HG03439 (cell line): ENCODE measurements around the gene SLC38A2.

Source experiments
- ATAC-seq: cut with Tn5 transposase; IDR thresholded peaks from one replicate; pipeline ENCODE4 v1.9.1; 2021; ENCODE audit warnings: mild to moderate bottlenecking, moderate library complexity; ENCODE audit not compliant: unreplicated experiment

The SLC38A2 gene

GRCh38 chr12:46362895-46363581, 9.5 kb downstream of the SLC38A2 start:
- ATAC-seq = no peak

- no peak for ATAC-seq
Observed at GRCh38 chr12:46361667-46362034, 10.9 kb downstream of the SLC38A2 start.

DNA sequence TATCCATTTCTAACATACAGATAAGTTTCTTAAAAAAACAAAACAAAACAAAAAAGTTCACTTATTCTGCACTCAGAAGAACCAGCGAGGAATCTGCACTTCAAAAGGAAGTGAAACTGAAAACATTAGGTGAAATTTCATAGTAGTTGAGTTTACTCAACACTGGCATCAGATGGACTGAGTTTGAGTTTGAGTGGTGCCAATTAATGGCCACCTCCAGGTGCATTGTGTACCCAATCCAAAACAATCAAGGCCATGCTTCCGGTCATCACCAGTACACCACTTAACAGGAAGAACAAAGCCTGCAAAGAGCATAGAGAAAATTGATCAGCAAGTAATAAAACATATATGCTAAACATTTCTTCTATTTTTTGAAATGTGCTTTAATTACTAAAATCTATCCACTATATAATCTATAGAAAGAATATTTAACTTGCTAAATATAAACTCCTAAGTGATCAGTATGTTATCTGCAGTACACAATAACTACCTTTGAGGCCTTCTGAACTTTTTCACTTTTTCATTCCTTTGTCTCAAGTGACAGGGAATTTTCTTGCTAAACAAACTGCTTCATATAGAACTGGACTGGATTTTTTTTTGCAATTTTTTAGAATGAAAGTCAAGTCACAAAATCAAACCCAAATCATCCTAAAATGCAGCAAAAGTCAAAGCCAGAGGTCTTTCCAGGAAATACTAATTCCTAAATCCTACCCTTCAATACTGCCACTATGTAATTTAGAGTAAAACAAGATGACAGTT, 11.5 kb downstream of the SLC38A2 start:
- peak; percentile 51 for ATAC-seq

DNA sequence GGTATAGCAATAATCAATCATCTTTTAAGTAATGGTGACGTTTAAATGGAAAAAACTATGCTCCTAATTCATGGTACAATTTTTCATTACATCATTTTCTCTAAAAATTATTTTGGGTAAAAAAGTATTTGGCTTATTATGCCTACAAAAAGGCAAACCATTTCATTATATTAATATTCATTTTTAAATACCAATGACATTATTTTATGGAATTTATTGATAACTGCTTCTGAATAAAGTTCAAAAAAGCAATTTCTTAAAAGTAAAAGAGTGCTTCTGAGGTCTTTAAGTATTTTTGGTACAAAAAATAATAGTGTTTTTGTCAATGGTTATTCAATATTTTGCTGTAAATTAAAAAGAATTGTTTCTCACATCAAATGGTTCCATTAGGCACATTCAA, 12.2 kb downstream of the SLC38A2 start:
- ATAC-seq = no peak

GRCh38 chr12:46359667-46360280, 12.8 kb downstream of the SLC38A2 start:
- ATAC-seq = no peak

DNA sequence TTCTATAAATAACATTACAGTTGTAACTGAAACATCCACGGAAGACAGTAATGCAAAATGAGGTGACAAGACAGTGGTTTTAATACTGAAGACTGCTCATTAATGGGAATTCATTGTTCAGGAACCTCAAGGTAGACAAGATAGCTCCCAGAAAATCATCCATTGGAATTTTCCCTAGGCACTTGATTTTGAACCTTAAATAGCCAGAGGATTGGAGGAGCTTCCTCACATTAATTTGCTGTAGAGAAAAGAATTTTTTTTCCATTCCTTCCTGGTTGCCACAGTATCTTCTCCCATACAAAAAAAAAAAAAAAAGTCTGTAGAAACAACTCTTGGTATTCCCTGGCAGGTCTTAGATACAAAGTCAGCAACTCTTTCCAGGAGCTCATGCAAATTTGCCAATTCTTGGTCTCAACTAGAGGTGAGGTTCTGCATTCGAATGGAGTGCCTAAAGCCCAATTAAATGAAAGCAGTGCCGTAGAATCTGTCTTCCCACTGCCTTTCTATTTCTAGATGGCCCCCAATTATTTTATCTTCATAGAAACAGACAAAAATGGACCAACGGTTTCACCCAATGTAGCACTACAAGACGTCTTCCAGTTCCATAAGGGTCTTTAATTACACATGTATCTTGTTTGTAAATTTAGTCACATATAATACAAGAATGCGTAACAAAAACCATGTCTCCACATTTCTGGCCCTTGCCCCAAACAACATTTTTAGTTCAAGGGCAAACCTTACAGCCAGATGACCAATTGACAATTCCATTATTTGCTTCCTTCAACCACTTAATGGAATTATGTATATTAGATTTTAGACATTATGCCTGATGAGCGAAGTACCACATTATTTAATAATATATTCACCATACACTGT, 13.5 kb downstream of the SLC38A2 start:
- ATAC-seq = no peak

GRCh38 chr12:46358325-46358700, 14.3 kb downstream of the SLC38A2 start:
- no peak for ATAC-seq

- no peak for ATAC-seq
Observed at GRCh38 chr12:46357438-46358324, 14.9 kb downstream of the SLC38A2 start.

DNA sequence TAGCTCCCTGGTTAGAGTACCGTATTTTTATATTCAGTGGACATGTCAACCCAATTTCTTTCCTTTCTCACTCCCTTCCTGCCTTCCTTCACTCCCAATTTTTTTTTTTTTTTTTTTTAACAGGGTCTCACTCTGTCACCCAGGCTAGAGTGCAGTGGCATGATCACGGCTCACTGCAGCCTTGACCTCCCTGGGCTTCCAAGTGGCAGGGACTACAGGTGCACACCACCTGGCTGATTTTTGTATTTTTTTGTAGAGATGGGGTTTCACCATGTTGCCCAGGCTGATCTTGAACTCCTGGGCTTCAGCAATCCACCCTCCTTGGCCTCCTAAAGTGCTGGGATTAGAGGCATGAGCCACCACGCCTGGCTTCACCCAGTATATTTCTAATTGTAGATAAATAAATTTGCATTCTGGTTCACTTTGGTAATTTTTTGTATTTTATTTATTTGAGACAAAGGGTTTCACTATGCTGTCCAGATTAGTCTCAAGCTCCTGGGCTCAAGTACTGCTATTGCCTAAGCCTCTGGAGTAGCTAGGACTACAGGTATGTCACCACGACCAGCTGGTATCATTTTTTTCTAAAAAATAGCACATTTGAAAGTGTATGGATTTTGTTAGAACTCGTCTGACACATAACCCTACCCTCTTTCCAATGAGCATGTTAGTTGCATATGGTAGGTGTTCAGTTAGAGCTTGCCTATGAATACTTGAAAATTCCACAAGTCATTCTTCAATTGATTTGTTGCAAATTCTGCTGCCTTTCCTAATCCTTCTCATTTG, 15.7 kb downstream of the SLC38A2 start:
- ATAC-seq = no peak

GRCh38 chr12:46354802-46355199, 17.8 kb downstream of the SLC38A2 start:
- no peak for ATAC-seq

DNA sequence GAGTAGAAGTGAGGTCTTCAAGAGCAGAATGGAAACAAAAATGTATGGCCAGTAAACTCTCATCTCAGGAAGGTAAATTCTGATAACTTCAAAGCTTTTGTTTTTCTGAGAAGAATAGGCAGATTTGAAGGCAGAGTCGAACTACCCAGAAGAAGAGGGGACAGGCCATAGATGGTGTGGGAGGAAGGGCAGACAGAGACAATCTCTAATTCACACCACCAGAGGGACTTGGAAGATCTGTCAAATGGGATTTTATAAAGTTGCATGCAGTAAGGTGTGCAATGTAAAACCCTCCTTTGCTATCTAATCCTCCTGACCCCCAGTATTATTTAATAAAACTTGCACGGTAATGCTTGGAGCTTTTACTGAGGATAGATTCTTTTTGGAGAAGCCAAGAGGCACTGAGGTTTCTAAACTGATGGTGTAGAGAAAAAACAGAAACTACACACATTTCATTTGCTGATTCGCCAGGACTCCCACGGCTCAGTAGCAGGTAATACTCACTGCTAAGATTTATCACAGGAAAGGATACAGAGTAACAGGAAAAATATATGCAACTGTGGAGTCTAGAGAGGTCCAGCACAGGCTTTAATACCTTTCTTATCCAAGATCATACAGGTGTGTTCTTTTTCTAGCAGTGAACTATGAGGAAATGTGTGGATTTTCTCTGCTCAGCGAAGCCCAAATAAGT, 18.3 kb downstream of the SLC38A2 start:
- no peak for ATAC-seq

GRCh38 chr12:46351886-46352650, 20.5 kb downstream of the SLC38A2 start:
- ATAC-seq = no peak

DNA sequence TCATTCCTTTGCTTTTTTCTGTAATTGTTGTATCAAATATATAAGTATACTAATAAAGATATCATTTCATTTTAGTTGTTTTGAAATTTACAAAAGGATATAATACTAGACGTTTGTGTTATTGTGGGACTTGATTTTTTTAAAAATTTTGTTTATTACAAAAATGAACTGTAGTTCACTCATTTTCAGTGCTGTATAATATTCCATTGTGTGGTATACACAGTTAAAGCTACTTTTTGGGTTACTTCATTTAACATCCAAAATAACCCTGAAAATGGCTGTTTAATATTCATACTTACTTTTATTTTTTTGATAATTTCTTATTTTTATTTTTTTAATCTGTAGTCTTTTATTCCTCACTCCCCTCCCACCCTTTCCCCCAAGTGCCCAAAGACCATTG, 21.4 kb downstream of the SLC38A2 start:
- no peak for ATAC-seq

DNA sequence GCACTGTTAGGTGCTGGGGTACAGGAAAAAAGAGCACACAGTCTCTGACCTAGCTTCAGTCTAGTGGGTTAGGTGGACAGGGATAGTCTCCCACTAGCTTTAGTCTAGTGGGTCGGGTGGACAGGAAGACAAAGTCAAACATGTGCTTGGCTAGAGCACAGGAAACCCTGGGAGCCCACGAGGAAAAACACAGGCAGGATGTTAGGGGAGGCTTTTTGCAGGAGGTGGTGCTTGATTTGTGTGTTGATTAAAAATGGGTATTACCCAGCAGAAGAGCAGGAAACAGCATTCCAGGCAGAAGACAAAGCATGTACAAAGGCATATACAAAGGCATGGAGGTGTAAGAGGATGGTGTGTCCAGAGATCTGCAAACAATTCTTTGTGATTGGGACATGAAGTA, 23.3 kb downstream of the SLC38A2 start:
- ATAC-seq = no peak

- ATAC-seq = no peak
Observed at GRCh38 chr12:46343118-46343852, 29.3 kb downstream of the SLC38A2 start.

- no peak for ATAC-seq
Observed at GRCh38 chr12:46342562-46343033, 30.0 kb downstream of the SLC38A2 start.

DNA sequence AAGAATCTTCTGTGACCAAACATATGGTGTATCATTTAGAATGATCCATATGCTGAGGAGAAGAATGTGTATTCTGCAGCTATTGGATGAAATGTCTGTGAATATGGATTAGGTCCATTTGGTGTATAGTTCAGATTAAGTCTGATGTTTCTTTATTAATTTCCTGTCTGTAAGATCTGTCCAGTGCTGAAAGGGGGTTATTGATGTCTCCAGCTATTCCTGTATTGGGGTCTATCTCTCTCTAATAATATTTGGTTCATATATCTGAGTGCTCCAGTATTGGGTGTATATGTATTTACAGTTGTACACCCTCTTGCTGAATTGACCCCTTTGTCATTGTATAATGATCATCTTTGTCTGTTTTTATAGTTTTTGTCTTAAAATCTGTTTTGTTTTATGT, 33.5 kb downstream of the SLC38A2 start:
- ATAC-seq = no peak
